AML-193 (cell line): ENCODE data around the gene AACS.
A peak's percentile ranks its signal among the peaks of the same experiment; 100 is the strongest.

Source experiments
- DNase-seq, 2 experiments: peaks; one replicate each; lab custom pipeline; 2025; lab: John Stamatoyannopoulos, UW

AACS gene

DNA sequence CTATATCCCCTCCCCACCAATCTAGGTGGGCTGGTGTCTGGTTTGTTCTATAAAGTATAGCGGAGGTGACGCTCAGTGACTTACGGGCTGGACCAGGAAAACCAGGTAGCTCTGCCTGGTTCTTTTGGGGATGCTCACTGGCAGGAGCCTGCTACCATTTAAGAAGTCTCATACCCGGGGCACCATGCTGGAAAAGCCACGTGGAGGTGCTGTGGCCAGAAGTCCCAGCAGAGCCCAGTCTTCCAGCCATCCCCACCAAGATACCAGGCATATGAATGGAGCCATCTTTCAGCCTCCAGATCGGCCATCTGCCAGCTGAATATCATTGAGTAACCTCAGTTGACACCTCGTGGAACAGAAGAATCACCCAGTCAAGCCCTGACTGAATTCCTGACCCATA is 87.2 kb downstream of the AACS start:
- no peak for DNase-seq

DNA sequence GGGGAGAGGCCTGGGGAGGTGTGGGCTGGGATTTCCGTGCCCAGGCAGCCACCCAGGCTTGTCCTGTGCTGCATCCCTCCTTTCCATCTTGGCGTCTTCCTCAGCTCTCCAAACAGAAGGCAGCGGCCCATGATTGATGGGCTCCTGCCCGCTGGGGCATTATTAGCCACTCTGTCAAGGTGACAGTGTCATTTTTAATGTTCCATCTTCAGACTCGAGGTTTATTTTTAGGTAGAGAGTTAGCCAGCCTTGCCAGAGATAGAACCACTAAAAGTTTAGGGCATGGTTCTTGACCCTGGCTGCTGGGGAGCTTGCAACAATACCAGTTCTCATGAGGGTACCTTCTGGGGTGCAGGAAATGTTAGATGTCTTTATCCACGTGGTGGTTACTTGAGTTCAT is 90.1 kb downstream of the AACS start:
- no peak for DNase-seq

DNA sequence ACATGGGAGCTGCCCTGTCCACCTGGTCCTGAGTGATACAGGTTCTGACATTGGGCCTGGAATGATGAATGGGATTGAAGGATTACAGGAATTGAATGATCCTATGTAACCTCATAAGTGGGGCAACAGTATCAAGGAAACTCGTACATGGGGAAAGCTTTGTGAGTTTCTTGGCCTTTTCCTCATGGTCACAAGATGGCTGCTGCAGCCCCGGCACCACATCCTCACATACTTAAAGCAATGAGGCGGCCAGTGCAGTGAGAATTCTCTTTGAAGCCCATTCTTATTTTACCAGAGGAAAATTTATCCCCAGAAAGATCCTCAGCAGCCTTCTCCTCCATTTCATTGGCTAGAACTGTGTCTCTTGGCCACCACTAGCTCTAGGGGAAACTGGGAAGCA is 91.9 kb downstream of the AACS start:
- no peak for DNase-seq

DNA sequence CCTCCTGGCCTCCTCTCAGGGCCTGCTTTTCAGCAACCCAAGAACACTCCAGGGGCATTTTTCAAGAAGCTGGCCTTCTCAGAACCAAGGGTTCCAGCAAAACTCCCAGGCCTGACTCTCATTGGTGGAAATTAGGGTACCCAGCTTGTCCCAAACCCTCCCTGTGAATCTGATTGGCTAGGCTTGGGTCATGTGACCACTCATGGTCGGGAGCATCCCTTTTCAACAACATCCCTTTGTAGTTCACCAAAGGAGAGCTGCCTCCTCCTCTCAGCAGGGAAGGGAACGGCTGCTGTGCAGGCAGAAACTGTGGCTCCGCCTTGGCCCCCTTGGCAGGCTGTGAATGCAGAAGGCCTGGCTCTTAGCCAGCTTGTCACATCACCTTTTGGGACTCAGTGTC is 94.5 kb downstream of the AACS start:
- DNase-seq: no peak

DNA sequence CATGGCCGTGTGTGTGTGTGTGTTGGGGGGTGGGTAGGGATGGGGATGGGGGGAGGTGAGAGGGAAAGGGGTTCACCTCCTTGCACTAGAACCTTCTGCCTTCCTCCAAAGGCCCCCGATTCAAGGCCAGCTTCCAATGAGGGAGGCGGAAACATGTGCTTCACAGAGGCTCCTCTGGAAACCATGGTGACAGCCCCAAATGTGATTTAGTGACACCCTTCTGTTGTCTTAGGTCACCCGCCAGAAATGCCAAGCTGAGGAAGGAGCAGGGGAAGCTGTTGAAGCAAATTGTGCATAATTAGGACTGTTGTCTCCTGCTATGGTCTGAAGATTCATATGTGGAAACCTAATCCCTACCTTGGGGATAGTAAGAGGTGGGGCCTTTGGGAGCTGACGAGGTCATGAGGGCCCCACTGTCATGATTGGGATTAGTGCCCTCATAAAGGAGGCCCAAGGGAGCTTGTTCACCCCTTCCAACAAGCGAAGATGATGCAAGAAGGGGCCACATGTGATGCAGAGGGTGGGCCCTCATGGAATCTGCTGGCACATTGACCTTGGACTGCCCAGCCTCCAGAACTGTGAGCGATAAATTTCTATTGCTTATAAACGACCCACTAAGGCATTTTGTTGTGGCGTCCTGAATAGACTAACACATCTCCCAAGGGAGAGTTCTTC is 95.2 kb downstream of the AACS start:
- no peak for DNase-seq

DNA sequence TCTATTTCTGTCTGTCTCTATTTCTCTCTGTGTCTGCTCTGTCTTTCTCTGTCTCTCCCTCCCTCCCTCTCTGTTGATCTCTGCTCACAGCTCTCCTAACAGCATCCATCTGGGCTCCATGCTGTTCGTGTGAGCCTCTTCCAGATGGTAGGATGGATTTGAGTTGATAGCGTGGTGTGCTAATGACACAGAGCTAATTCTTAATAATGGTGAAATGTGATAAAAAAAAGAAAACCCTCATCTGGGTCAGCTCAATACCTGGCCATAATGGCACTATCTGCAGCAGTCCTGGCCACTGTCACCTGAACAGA is 96.4 kb downstream of the AACS start:
- DNase-seq: no peak

DNA sequence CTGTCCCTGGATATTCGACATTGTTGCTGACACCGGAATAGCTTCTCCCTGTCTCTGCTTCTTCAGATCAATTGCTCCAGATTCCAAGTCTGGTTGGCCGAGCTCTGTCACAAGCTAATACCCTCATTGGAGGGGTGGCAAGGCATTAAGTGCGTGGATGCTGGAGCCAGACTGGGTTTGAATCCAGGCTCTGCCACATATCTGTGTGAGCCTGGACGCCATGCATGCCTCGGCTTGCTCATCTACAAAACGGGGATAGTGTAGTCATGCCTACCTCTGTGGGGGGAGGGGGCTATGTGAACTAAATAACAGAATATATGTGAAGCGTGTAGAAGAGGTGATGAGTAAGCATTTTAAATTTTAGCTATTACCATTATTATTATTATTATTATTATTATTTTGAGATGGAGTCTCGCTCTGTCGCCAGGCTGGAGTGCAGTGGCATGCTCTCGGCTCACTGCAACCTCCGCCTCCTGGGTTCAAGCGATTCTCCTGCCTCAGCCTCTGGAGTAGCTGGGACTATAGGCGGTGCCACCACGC is 97.3 kb downstream of the AACS start:
- DNase-seq: no peak

DNA sequence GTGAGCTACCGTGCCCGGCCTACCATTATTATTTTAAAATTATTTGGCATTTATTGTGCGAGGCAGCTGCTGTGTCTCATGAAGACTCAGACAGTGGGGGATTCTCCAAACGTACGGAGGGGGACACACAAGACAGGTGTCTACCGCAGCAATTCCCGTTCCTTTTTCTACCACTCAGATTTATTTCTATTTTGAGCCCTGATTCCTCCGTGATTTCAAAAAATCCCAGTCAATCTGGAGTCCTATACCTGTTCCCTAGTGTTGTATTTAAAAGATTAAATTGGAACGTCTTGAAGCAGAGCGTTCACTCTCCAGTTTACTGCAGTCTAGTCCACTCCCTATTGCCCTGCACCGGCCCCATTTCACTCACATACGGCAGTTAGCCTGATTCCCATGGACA is 97.9 kb downstream of the AACS start:
- DNase-seq: no peak

DNA sequence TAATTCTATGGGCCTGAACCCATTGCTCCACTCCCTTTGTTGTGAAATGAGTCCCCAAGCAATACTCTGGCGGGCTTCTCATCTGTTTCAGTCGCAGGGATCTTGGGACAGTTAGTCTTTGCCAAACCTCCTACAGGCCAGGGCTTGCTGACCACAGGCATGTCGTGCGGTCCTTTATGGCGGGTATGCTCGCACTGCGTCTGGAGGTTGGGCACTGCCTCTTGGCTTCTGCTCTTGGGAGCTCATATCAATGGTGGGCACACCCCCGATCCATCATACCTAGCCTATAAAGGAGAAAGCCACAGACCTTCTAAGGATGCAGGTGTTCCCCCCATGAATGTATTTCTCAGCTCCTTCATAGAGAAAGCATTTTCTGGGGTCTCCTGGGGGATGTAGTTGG is 99.3 kb downstream of the AACS start:
- no peak for DNase-seq

DNA sequence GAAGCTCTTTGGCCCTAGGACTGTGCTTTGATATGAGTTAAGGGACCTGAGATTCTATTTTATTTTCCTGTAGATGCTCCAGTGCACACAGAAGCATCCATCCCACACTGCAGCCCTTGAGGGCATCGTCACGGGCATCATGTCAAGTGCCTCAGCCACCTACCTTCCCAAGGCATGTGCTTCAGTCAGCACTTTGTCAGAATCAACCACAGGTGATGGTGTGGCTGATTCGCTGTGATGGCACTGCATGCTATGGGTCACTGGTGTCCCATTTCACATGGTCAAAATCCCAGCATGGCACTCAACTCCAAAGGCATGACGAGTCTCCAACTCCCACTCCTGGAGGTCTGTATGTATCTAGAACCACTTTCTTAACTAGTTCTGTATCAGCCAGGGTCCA is 100.8 kb downstream of the AACS start:
- DNase-seq: no peak

DNA sequence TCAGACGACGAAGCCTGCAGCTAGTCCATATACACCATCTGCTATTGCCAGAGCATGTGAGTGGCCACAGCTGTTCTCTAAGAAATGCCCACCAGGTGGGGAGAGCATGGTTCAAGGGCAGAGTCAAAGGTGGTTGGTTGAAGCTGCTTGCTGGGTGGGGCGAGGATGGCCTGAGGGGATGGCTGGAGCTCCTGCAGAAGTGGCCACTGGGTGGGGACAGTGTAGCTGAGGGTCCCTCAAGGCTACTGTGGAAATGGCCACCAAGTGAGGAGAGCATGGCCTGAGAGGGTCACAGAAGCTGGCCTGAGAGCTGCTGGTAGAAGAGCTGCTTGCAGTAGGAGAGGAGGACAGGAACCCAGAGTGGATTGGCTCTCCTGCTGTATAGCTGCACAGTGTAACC is 102.4 kb downstream of the AACS start:
- no peak for DNase-seq

DNA sequence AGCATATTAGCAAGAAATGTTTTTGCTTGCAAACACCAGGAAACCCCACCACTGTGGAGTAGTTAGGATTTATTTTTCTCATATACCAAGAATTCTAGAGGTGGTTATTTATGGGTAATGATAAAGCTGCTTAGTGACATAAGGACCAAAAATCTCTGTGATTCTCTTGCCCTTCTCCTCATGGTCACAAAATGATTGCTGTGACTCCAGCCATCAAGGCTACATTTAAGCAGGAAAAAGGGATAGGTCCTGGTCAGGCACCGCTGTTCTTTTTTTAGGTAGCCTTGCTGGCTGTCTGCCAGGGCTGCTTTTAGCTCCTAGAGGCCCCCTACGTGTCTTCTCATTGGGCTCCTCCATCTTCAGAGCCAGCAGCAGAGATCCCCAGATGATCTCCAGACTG is 104.2 kb downstream of the AACS start:
- DNase-seq: no peak

DNA sequence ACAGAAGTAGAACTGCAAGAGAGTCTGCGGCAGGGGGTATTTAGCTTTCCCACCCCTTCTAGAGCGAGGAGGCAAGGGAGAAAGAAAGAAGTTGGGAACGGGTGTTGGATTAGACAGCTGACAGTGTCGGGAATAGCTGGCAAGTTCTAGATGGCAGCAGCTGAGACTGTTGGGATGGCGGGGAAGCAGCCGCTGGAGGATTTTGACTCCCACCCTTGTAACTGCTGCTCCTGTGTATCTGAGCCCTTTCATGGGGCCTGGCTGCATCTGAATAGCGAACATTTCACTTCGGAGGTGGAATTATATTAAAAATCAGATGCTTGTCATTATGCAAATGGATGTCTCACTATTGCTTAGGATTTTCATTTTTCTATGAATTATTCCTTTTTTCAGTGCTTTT is 104.6 kb downstream of the AACS start:
- DNase-seq: no peak

DNA sequence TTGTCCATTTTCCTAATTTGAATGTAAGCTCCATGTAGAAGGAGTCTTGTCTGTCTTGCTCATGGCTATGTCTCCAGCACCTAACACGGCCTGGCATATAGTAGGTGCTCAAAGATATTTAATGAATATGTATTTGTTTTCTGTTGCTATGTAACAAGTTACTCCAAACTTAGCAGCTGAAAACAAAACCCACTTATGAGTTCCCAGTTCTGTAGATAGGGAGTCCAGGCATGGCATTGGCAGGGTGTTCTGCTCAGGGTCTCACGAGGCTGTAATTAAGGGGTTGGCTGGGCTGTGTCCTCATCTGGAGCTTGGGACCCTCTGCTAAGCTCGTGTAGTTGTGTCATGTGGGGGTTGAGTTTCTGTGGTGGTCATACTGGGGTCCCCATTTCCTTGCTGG is 106.0 kb downstream of the AACS start:
- no peak for DNase-seq

DNA sequence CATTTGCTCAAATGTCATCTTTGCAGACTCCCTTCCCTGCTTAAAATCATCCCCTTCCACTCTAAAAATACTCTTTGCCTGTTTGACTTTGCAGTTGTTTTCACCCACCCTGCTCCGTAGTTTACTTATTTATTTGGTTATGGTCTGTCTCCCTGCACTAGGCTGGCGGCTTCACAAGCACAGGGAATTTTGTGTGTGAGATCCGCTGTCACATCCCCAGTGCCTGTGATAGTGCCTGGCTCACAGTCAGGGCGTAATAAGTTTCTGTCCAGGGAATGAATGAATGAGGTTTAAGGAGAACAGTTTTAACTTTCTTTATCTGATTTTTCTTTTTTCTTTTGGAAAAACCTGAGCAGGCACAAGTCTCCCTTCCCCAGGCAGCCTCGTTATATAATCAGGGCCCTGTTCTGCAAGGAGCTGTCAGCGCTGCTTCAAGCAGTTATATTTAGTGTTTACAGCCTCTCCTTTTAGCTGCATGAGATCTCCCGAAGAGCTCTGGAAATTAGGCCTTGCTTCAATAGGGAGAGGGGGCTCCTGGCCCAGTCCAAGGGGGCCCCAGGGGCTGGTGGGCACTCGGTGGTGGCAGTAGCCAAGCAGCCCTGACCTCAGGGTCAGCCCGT is 107.1 kb downstream of the AACS start:
- no peak for DNase-seq

DNA sequence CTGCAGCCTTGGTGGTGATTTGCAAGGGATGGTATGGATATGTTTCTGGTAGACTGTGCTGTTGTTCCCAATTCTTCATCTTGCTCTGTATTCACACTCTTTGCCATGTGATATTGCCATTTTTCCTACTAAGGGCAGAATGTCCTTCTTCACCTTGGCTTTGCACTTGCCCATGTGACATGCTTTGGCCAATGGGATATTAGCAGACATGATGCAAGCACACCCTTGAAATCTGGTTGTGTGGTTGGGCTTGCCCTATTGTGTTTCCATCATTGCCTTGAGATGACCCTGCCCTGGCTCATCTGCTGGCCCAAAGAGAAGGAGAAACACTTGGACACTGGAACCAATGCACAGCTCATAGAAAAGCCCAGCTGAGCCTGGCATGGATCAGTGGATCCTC is 110.3 kb downstream of the AACS start:
- DNase-seq: no peak

DNA sequence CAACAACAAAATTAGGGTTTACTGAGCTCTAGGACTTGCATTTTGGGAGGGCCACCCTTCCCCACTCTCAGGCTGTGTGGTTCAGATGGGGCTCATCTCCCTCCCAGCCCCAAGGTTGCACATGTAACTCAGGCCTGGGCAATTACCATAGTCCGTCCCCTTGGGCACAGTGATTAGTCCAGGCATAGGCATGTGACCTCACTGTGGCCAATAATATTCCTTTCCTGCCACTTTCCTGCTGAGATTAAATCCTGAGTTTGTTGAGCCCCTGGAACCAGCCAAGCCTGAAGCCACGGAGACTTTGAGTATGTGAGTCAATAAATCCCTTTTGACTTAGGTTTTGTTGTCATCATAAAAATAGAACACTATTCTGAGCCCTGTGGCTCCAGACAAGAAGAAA is 113.0 kb downstream of the AACS start:
- DNase-seq: no peak

DNA sequence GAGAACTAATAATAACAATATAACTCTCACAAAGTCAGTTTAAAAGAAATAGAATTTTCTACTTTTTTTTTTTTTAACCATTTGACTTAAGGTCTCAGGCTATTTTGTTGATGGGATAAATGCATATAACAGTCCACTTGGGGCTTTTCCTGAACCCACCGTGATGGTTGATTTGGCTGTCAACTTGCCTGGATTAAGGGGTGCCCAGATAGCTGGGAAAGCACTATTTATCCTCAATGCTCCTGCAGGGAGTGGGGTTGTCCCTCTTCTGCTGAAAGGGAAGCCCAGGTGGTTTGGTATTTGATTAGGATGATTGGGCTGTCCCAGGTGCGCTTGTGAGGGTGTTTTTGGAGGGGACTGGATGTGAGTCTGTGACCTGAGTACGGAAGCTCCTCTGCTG is 114.9 kb downstream of the AACS start:
- DNase-seq: no peak

DNA sequence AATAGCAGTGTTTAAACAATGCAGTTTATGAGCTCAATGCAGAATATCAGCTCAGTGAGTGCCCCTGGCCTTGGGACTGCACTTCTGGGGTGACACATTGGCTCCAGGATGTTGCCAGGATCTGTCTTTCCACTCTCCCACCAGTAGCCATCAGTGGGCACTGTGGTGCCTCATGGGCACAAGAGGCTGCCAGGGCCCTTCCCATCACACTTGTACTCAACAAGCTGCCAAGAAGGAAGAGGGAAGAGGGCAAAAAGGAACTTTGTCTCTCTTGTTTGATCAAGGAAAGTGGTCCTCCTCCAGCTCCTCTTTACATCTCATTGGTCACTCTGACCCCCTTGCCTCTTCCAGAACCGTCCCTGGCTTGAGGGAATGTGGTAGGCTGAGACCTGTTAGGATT is 115.9 kb downstream of the AACS start:
- DNase-seq: no peak

DNA sequence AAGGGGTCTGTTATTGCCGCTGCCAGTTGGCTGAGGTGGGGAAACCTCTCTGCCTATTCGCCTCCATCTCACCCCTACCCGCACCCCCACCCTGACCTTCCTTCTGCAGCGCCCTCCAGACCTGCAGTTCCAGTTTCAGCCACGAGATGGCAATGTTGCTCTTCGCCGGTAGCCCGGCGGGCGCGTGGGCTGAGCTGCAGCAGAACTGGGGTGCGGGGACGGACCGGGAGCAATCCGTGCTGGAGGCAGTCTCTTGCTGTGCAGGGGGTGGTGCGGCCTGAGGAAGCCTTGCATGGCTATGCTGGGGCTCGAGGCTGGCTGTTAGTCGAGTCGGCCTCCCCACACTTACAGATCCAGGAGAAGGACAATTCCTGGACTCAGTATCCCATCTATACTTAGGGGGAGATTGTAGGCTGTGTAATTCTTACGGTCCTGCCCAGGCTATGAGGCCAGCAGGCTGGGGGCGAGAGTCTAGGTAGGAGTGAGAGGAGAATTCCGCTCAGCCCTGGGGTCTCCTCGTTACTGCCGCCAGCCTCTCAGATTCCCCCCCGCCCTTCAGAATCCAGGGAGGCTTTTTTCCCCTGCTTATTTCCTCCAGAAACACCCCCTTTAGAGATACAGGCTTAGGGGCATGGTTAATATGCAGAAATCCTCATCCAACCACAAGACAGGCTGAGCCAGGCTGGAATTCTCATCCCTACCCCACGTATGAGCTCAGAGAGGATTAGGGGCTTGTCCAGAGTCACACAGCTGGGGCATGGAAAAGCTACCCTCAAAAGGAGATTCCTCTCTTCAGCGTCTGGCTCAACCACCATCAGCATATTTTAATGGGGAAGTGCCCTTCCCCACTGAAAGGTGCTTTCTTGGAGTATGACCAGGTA is 118.2 kb downstream of the AACS start:
- DNase-seq: peak; percentile 53 to 63

DNA sequence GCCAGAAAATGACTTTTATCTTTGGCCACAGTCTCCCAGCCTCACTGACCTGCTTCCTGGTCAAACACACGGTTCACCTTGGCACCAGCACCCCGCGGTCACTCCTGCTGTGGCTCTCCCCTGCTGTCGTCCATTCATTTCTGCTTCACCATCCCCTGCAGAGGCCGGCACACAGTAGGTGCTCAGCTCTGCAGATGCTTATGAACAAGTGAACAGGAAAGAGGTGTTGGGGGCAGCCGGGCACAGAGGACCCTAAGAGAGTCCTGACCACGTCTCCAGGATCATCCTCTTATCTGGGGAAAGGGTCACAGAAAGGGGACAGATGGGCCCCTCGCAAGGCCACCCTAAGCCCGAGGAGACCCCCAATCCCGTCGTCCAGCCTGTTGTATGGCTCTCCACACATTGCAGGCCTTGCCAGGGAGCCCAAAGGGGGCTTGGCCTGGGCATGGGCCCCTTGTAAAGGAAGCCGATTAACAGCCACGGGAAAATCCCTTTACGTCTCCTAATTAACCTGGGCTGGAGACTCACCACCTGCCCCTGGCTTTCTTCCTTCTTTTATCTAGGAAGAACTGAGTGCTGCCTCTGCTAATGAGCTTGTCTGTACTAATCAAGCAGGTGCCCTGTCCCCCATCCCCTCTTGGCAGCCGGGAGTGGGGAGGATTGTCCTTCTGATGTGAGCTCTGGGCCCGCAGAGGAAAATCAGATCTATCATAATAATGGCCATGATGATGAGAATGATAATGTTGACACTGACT is 119.2 kb downstream of the AACS start:
- no peak for DNase-seq

DNA sequence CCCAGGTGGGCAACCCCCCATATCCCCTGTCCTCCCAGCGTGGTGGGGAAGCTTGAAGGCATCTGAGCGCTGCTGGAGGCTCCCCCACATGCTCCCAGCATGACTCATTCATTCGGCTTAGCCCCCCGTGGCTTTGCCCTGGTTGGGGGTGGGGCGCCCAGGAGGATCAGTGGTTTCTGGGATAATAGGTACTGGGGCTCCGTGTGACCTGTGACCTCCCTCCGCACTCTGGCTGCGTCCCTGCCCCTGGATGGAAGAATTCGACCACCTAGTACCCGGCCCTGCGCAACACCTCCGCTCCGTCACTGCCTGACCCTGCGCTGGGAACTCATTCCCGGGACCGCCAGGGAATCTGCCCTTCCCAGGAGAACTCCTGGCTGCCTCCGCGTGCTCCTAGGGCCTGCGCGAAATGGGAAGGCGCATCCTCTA is 120.1 kb downstream of the AACS start:
- DNase-seq: no peak
